Renal cortical epithelial cell (primary cell): ENCODE data around the gene ADIPOR2. TPM values are rescaled to one million over a fixed set of nuclear protein-coding genes. Genes with fewer than 3 reads are reported as not detected.

Source experiments
- DNase-seq: peaks from one replicate; pipeline ENCODE4 v3.0.0-alpha.2; 2011; ENCODE audit warnings: low read depth
- total RNA-seq: library from RNA; depleted of rRNA; stranded (reverse); fragments of >200 nt; gene quantifications from 2 replicates; pipeline ENCODE4 v1.2.3, GENCODE V29; 2014

Gene ADIPOR2
- total RNA-seq, 1 donor from 2014 or later, result 47.1 TPM

DNA sequence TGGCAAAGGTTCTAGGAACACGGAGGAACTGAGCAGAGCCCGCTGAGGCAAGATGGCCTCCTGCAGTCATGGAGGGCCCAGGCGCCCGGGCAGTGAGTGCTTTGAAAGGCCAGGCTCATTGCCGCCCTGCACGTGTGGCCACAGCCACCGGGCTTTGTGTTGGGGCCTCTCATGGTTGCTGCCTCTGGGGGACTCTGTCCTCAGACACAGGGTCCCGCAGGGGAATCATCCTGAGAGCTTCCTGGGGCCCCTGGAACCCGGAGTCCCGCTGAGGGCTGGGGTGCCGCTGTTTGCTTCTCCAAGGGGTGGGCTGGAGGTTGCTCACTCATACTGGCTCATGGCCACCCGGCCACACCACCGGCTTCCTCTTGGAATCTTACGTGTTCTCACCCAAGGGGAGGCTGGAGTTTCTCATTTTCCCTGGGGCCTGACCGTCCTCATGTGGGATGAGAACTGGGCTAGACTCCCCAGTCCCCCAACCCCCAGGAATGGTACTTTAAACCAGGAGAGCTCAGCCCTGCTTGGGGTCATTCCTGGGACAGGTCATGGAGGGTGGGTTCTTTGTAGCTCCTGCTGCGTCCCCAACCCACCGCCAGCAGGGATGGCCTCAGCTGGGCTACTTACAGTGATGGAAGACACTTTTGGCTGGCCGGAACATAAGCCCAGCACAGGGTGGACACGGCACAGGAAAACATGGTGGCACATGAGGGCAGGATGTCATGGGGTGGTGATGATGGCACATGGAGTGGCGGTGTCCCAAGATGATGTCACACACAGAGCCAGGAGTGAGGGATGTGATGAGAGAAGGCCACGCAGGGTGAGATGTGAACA lies 108.4 kb downstream of the ADIPOR2 start:
- no peak for DNase-seq

DNA sequence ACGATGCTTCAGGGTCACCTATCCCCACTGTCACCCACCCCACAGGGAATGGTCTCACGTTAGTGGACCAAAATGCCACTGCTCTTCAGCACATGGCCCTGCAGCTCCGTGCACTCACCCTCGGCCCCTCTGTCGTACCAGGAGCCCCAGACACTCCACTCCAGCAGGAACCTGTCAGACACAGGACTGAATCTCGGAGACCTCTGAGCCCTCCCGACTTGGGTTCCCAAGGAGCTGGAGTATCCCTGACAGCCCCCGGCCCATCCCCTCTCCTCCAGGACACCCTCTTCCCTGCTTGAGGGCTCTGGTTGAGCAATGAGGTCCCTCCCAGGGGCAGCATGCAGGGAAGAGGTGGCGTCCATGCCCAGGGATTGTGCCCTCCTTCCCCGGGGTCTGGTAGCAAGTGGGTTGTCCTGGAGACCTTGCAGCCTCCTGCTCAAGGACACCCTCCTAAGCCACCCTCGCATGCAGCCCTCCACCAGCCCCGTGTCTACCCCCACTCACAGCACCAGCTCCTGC lies 109.1 kb downstream of the ADIPOR2 start:
- no peak for DNase-seq

DNA sequence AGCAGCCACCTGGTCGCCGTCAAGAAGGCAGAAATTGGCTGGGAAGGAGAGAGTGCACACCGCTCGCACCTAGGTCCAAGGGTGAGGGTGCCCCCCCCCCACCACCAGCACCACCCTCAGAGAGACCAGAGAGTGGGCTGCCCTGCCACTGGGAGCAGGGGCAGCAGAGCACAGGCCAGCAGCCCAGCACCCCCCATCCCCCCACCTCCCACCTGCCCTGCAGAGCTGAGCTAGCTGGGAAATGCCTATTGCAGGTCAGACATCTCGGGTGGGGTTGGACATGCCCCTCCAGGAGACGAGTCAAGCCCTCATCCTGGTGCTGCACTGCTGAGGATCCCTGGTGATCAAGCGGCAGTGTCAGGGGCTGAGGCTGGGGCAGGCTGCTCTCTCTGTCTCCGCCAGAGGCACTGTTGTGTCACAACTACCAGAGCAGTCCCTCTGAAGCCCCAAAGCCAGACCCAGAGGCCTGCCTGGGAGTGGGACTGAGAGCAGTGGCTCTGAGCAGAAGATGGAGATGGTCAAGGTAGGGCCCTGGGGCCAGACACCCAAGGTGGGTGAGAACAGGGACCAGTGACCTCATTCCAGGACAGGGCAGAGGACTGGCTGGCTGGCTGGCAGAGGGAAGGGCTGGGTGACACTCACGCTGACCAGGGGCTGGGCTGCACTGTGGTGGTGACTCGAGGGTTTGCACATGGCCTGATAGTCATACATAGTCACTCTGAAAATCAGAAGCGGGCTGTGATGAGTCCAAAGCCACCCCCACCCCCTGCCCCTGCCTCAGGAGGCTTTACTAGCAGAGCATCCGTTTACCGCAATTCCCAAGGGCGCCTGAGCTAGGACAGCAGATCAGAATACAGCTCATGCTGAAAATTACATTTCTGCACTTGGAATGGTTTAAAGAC lies 109.8 kb downstream of the ADIPOR2 start:
- DNase-seq, result no peak

DNA sequence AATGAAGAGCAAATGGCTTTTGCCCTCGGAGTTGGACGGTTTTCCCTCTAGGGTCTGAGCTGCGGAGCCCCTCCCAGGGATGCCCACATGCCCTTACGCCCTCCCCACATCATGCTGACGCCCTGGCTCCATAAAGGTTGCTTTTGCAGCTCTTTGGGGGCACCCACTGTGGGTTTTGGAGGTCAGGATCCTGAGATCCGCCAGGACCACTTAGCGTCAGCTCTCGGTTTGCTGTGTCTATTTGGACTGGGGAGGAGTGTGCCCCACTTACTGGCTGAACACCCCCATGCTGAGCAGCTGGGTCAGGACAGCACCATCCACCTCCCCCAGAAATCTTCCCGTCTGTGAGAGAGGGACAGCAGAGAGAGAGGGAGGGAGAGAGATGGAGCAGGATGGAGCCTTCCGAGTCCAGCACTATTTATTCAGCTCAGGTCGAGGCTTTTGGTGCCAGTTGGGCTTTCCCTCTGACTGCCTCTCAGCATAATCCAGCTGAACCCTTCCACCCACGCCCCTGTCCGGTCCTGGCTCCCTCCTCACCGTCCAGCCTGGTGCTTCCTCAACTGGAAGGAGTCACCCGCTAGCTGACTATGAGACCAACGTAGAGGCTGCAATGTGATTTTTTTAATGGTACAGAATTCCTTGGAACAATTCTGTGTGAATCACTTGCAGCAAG lies 110.6 kb downstream of the ADIPOR2 start:
- no peak for DNase-seq

DNA sequence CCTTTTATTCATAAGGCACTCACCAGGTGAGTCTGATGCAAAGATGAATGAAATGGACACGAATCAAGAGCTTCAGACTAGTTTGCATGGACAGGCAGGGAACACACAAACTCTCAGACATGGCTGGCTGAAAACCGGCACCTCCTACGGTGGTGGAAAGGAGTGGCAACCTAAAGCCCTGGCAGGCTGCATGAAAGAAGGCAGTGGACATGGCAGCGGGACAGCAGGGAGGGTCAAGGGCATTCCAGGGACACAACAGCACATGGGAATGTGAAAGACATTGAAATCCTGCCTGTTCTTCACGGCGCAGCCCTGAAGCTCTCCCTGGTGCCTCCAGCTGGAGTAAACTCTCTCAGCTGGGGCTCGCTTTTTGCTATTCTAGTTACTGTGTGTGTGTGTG lies 112.9 kb downstream of the ADIPOR2 start:
- DNase-seq, result no peak

DNA sequence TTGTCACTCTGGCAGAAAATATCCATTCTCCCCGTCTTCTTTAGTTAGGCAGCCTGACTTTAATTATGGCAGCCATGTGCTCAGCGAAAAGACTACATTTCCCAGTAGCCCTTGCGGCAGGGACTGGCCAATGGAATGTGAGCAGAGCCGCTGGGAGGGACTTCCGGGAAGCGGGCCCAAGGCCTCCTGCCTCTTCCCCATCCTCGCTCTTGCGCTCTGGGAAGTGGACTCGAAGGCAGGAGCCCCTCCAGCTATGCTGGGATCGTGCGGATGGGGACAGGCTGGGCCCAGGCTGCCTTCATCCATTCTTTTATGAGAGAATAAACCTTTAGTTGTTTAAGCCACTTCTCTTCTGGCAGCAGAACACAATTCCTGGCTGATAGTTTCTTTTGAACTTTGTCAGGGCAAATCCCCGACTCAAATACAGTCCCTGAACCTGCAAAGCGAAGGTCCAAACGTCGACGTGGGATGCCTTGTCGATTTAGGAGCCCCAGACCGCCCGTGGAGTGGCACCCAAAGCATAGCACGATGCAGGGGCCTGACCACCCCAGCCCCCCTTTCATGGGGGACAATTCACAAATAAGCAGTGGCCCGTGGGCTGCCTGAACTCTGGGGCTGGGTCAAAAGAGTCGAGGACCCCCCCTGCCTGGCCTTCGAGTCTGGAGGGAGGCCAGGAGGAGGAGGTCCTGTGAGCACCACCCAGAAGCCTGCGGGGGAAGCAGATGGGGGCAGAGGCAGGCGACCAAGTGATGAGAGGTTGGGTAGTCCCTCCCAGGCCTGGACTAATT lies 113.9 kb downstream of the ADIPOR2 start:
- DNase-seq, result peak; percentile 69

DNA sequence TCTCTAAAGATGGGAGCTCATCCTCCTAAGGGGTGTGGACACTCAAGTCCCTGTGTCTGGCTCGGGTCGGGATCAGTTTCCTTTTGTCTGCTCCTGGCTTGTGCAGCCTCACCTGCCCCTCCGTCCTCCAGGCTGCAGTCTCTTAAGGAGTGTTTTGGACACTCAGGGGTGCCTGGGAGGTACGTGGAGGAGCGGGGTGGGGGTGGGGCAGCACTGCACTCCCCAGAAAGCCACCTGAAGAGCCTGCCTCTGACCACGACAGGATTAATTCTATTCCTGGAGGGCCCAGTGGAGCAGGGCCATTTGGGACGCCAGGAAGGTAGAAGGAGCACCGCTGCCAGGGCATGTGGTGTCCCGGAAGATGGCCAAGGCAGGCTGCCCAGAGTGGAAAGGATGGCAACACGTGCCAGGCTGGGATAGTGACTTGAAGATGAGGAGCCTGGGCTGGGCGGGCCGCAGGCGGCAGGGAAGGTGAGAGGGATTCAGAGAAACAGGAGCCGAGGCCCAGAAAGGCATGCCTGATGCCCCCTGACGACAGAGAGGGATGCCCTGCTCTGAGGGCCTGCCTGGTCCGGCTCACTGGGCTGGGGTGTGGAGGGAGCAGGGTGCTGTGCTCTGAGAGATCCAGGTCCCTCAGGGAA lies 114.7 kb downstream of the ADIPOR2 start:
- no peak for DNase-seq

DNA sequence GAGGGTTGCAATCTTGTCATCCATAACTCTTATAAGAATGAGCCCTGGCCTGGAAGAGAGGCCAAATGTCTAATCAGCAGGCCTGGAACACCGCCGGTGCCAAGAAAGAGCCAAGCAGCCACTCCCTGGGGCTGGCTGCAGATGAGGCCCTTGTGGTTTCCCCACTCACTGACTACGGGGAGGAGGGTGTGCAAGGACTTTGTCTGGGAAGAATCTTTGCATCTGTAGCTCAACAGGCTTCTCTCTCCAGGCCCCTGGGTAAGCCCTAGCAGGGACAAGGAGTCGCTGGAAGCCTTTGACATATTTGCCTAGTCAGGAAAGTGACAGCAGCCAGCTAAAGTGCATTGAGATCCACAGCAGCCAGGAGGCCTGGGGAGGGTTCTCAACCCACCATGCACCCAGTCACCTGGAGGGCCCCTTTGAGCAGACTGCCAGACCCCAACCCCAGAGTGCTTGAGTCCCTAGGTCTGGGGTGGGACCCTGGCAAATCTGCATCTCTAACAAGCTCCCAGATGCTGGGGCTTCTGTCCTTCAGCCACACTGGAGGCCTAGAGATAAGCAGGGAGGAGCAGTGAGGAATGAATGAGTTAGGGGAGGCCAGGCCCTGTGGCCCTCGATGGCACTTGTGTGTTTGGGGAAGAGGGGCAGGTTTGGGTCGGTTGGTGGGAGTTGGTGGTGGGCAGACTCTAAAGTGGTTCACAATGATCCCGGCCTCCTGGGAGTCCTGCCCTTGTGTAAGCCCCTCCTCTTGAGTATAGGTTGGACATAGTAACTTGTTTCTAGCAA lies 115.6 kb downstream of the ADIPOR2 start:
- DNase-seq, result no peak

DNA sequence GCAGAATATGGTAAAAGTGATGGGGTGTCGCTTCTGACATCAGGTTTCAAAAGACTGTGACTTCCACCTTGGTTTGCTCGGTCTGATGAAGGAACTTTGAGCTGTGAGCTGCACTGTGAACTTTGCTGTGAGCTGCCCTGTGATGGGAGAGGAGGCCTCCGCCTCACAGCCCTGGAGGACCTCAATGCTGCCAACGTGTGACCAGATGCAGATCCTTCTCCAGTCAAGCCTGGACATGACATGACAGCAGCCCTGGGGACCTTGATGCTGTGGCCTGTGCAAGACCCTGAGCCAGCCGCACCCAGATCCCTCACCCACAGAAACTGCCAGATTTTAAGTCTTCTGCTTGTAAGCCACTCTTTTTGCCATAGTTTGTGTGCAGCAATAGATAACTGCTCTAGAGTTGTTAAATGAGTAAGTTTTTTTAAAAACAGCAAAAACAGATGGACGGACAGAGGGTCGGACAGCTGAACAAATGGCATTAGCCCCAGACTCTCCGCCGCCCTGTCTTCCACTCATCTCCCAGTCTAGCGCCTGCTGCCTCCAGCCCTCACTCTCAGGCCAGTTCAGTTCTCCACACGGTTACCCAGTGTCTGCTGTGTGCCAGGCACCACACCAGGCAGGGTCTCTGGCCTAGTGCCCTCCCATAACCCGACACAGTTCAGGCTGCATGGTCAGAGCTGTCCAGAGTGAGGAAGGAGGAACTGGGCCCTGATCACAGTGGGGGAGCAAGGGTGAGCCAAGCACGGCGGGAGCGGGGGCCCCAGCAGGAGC lies 116.4 kb downstream of the ADIPOR2 start:
- DNase-seq, result no peak

DNA sequence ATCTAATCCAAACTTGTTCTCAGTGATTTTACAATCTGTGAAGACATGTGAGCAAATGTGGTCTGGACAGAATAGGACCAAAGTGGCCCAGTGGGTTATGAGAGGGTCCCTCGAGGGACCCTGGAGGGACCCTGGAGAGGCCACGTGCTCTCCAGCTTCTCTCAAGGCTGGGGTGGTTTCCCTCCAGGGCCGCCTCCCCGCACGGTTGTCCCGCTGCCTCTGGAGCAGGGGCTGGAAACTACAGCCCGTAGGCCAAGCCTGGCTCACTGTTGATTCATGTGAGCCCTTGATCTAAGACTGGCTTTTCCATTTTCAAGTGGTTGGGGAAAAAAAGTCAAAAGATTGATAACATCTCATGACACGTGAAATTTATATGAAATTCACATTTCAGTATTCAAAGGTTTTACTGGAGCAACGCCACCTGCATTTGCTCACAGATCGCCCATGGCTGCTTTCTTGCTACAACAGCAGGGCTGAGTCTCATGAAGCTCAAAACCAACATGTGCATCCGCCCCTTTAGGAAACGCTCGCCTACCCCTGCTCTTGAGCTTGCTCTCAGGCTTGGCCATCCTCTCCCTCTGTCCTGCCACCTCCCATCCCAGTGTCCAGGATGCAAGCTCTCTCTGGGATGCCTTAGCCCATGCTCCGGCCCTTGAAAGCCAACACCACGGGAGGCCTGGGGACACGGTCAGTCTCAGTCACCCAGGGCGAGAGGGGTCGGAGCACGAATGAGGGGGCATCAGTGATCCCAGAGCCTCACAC lies 117.3 kb downstream of the ADIPOR2 start:
- no peak for DNase-seq

DNA sequence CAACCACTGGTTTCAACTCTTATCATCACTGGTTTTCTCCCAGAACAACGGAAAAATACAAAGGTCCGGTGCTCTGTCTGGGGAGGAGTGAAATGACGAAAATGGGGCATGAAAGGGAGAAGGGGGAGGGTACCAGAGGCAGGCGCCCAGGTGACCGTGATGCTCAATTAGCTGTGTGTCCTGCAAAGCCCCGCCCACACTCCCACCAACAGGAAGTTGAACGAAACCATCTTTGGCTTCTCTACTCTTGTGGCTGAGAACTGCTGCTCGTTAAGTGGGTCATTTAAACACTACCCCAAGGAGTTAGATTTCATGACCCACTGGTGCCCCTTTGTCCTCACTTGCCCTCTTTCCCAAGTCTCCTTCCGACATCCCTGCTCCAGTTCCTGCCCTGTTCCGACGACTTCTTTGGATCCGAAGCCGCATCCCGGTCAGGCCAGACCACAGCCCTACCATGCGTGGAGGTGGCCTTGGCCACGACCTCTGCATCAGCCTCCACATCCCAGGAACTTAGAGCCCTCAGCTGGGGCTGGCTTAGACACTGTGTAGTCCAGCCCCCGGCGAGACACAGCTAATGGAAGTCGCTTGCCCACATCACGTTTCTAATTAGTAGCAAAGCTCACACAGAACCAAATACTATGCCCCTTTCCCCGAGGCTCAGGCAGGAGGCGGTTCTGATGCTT lies 118.1 kb downstream of the ADIPOR2 start:
- DNase-seq, result no peak

DNA sequence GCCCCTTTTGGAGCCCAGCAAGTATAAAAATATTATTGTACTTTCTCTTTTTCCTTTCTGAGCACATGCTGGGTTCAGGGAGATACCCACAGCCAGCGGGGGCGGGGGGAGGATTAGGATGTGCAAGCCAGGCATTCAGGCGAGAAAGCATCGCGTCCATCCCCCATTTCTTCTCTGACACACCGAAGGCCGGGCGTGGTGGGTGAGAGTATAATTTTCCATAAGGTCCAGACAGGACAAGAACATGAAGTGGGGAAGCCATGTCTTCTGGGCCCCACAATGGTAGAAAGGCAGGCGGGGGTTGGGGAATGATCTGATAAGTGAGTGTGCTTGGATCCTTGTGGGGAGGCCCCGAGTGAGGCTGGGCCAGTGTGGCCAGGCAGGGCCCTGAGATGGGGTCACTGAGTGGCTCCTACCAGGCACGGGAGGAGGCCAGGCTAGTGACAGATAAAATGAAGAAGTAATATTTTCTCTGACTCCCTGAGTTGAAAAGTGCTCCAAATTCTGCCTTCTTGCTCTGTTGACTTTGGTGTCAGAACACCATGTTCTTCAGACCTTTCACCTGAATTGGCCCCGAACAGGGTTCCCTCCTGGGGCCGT lies 118.8 kb downstream of the ADIPOR2 start:
- no peak for DNase-seq

DNA sequence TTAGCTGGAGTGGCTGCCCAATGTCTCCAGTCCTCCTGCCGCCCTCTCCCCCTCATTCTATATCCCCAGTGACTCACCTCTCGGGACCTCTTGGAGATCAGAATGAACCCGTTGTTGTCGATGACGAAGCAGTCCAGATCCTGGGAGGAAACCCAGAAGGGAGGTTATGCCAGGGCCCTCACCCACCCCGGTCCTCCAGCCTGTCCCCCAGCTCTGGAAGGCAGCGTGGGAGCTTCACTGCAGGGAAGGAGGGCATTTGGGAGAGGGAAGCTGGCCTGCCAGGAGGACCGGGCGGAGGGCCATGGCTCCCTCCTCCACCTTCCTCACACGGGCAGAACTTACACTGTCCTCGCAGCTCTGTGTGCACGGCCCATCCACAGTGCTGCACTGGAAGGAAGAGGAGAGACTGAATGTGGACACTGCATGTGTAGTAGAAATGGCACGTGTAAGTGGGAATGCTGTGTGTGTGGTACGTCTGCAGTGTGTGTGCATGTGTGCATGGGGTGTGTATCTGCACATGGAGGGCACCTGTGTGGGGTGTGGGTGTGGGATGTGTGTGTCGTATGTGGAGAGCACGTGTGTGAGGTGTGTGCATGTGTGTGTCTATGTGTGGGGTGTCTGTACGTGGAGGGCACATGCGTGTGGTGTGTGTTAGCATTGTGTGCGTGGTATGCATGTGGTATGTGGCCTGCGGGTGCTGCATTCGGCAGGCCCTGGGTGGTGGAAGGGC lies 119.5 kb downstream of the ADIPOR2 start:
- DNase-seq, result no peak

DNA sequence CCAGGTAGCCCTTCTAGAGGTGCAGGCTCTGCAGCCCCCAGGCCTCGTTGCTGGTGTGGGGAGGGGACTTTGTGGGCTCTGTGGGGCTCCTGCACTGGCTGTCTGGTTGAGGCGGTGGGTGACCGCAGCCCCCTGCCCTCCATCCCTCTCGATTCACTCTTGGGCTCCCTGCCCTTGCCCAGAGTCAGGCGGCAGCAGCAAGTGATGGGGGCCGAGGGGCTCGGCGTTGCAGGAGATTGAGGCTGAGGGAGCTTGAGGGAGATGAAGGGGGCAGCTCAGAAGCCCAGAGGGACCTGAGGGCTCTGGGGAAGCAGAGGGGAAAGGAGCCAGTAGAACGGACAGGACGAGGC lies 120.0 kb downstream of the ADIPOR2 start:
- no peak for DNase-seq

DNA sequence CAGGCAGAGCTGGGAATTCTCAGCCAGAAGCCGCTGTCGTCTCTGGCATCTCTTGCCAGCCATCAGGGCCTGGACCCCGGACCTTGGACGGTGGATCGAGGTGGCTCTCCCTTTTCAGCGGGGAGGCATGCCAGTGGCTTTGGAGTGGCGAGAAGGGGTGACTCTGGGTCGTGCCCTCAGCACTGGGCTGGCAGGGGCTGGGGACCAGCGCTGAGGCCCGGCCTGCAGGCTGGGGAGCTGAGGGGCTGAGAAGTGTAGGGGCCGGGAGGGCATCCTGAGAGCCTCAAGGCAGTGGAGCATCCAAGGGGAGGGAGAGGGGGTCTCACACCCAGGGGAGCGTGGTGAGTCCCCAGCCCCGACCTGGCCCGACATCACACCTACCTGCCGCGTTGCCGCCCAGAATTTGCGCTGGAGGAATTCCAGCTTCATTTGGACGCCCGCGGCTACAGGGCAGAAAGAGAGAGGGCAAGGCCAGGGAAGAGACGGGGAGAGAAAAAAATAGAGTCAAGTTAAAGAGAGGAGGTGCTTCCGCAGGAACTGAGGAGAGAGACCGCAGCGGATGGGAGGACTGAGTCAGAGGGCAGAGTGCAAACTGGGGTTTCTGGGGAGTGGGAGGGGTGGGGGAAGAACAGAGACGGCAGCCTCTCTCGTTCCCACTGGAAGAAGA lies 120.5 kb downstream of the ADIPOR2 start:
- peak; percentile 44 for DNase-seq

DNA sequence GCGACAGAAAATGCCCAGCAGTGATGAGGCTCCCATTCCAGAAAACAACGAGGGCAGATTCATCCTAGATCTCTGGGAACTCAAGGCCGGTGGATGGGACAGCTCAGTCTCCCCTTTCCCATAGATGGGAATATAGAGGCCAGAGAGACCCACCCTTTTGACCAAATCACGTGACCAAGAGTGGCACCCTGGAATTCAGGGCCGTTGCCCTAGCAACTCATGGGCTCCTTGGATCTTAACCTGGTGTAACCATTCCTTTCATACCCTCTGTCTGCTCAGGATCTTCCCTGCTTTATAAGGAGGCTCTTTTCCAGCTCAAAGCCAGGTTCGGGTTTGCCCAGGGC lies 121.0 kb downstream of the ADIPOR2 start:
- no peak for DNase-seq
